ENCODE data around the gene ANOS1.

Gene ANOS1

GRCh38 chrX:8720136-8720535 lies 11.8 kb downstream of the ANOS1 start:
- ChIA-PET CTCF (no interaction called here), POLR2A (no interaction called here)
- DNase-seq (ENCODE audit: extremely low spot score), result no peak
- TF ChIP-seq CTCF (IDR thresholded peaks at IDR 0.05; ENCODE audit: control extremely low read depth, extremely low read depth, low read depth, missing control alignments), result no peak

DNA sequence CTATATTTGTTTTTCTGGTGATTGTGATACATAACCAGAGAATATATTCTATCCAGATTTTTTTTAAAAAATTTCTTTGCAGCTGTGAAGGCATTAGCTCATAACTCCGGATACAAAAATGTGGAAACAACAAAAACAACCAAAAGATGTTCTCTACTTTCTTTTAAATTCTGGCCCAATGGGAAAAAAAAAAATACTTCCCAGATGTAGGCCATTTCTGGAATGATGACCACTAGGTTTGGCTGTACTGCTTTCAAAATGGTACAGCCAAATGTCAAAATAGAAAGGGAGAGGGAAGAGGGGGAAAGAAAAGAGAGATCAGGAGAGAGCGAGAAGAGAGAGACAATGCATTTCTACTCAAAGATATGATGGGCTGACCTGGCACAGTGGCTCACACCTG lies 14.6 kb downstream of the ANOS1 start:
- ChIA-PET POLR2A (no interaction called here), CTCF (no interaction called here)

DNA sequence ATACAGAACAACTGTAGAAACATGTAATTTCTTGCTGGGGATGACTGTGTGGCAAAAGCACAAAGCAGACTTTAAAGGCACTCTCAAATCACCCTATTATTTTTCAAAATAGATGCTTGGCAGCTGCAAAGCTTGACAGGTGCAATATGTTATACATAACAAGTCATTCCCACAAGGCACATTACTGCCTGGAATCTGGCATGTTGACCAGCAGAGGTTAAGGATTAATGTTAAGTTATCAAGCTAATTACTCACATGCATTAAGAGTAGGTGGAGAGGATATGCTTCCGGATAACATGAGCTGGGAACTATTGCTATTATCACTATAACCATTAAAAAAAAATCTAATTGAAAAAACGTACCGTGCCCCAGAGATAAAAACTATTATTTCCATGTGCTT lies 17.8 kb downstream of the ANOS1 start:
- TF ChIP-seq CTCF (IDR thresholded peaks at IDR 0.05; ENCODE audit: control extremely low read depth, extremely low read depth, low read depth, missing control alignments), result no peak
- CTCF ChIA-PET, result no interaction called here
- DNase-seq (ENCODE audit: extremely low spot score), result no peak
- POLR2A ChIA-PET, result no interaction called here

More for the DNA sequence above, 14.6 kb downstream of the ANOS1 start:
- no peak for DNase-seq (ENCODE audit: extremely low spot score)
- no peak for TF ChIP-seq CTCF (IDR thresholded peaks at IDR 0.05; ENCODE audit: control extremely low read depth, extremely low read depth, low read depth, missing control alignments)

GRCh38 chrX:8711401-8711800 lies 20.5 kb downstream of the ANOS1 start:
- DNase-seq (ENCODE audit: extremely low spot score), result no peak
- ChIA-PET CTCF (no interaction called here), POLR2A (no interaction called here)
- no peak for TF ChIP-seq CTCF (IDR thresholded peaks at IDR 0.05; ENCODE audit: control extremely low read depth, extremely low read depth, low read depth, missing control alignments)

GRCh38 chrX:8704184-8704583 lies 27.8 kb downstream of the ANOS1 start:
- CTCF ChIA-PET, result no interaction called here
- no peak for DNase-seq (ENCODE audit: extremely low spot score)
- TF ChIP-seq CTCF (IDR thresholded peaks at IDR 0.05; ENCODE audit: control extremely low read depth, extremely low read depth, low read depth, missing control alignments), result no peak
- POLR2A ChIA-PET, result no interaction called here

- CTCF ChIA-PET, result no interaction called here
Observed at GRCh38 chrX:8692871-8693270, 39.1 kb downstream of the ANOS1 start.

More at GRCh38 chrX:8692871-8693270, 39.1 kb downstream of the ANOS1 start:
- no peak for TF ChIP-seq CTCF (IDR thresholded peaks at IDR 0.05; ENCODE audit: control extremely low read depth, extremely low read depth, low read depth, missing control alignments)
- POLR2A ChIA-PET, result no interaction called here
- no peak for DNase-seq (ENCODE audit: extremely low spot score)

Measured in GM10248 (cell line).